C4-2B (cell line): Measurements from ENCODE around the gene CDHR5.
"Not testable (repeated sequence)": the region's sequence is repeated elsewhere in the genome, so short reads cannot be mapped to it uniquely, and the experiment has no call there.

Experiments
- H3K27ac ChIP-seq: fragments of 450-650 bp; 2 replicates; pipeline ENCODE4 v1.5.1; 2017
- ZFX ChIP-seq: fragments of 450-650 bp; IDR thresholded peaks from 2 replicates; pipeline ENCODE4 v1.6.1; 2017
- TF ChIP-seq, protein P1 (sequence below): fragments of 450-650 bp; conservative IDR thresholded peaks from 2 replicates; pipeline ENCODE4 v1.5.1; 2017; ENCODE audit warnings: mild to moderate bottlenecking

The CDHR5 gene

DNA sequence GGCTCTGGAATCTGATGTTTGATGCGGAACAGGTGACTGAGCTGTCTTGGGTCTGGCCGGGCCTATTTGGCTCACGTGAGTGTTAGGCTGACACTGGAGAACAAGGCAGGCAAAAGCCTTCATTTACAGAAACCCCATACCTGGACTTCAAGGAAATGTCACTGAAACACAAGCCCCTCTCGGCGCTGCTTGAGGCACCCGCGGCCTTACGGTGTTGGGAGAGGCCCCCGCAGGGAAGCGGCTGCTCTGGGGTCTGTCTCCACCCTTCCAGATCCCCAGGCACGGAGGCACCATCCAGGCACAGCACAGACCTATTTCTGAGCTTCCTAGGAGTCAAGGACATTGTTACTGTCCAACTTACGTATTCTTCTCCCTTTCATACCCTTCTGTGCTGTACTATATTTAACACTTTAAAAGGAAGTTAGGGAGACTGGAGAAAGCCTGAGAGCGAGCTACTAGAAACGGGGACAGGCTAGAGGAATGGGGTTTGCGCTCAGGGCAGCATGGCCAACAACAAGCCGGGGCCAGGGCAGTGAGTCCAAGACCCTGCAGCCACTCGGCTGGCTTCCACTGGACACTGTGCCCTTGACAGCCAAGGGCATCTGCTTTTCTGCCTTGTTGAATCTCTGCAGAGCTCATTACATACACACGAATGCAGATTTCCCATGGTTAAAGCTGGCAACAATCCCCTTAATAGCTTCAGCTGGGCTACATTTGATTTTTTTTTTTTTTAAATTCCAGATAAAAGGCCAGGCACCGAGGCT, 36.1 kb upstream of the CDHR5 start:
- TF ChIP-seq, protein P1, sequence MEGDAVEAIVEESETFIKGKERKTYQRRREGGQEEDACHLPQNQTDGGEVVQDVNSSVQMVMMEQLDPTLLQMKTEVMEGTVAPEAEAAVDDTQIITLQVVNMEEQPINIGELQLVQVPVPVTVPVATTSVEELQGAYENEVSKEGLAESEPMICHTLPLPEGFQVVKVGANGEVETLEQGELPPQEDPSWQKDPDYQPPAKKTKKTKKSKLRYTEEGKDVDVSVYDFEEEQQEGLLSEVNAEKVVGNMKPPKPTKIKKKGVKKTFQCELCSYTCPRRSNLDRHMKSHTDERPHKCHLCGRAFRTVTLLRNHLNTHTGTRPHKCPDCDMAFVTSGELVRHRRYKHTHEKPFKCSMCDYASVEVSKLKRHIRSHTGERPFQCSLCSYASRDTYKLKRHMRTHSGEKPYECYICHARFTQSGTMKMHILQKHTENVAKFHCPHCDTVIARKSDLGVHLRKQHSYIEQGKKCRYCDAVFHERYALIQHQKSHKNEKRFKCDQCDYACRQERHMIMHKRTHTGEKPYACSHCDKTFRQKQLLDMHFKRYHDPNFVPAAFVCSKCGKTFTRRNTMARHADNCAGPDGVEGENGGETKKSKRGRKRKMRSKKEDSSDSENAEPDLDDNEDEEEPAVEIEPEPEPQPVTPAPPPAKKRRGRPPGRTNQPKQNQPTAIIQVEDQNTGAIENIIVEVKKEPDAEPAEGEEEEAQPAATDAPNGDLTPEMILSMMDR: no peak
- TF ChIP-seq ZFX: no peak
- H3K27ac ChIP-seq: no peak overlapping the region

GRCh38 chr11:660281-660680, 35.5 kb upstream of the CDHR5 start:
- TF ChIP-seq, protein P1: no peak
- no peak for TF ChIP-seq ZFX
- no peak overlapping the region for H3K27ac ChIP-seq

- no peak overlapping the region for H3K27ac ChIP-seq
- TF ChIP-seq, protein P1: no peak
- no peak for TF ChIP-seq ZFX
Measured at GRCh38 chr11:659532-660085, 34.9 kb upstream of the CDHR5 start.

DNA sequence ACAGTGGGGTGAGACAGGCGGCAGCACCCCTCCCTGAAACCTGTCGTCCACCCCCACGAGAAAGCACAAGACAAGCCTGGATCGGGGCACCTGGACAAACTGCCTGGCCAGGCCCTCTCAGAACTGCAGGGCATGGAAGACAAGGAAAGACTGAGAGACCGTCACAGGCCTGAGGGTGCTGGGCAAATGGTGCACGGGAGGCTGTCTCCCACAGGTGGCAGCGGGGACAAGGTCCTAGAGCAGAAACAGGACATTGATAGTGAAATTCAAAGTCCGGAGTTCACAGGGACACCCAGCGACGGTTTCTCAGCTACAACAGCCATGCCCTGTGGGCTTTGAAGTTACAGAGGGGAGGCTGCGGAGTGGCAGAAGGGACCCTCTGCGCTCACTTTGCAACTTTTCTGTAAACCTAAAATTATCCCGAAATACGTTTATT, 33.0 kb upstream of the CDHR5 start:
- H3K27ac ChIP-seq: no peak overlapping the region
- TF ChIP-seq, protein P1: no peak
- TF ChIP-seq ZFX: no peak

GRCh38 chr11:656866-657265, 32.1 kb upstream of the CDHR5 start:
- TF ChIP-seq, protein P1: no peak
- no peak for TF ChIP-seq ZFX
- H3K27ac ChIP-seq: no peak overlapping the region

- no peak overlapping the region for H3K27ac ChIP-seq
- TF ChIP-seq, protein P1: no peak
- TF ChIP-seq ZFX: no peak
Measured at GRCh38 chr11:656426-656825, 31.7 kb upstream of the CDHR5 start.

DNA sequence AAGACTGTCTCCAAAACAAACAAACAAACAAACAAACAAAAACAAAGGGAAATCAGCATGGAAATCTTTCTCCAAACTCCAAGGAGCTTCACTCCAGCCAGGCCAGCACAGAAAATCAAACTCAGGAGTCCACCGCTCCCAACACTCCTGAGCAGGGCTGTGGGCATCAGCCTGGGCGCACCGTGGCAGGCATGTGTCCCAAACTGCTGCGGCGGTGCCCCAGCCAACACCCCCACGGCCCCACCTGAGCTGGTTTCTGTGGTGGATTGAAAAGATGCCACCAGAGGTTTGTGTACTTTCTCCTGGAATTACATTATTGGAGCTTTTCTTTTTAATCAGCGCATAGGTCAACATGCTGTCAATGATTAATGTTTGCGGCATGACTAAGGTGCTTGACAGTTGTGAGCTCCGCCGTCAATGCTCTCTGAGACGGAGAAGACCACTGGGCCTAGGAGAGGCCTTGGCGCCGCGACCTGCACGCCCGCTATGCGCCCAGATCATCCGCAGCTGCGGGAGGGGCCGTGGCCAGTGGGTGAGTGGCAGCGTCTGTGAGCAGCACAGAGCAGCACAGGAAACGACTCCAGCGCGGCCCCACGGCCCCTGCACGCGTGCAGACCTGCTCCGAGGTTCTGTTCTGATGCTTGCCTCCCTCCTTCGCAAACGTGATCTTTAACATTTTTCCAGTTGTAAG, 30.4 kb upstream of the CDHR5 start:
- TF ChIP-seq ZFX: no peak
- TF ChIP-seq, protein P1: no peak
- no peak overlapping the region for H3K27ac ChIP-seq

- H3K27ac ChIP-seq: not testable (repeated sequence)
Measured at GRCh38 chr11:654444-654843, 29.7 kb upstream of the CDHR5 start.
